ENCODE results near the gene MPRIP. TPM values are rescaled to one million over a fixed set of nuclear protein-coding genes. Genes with fewer than 3 reads are reported as not detected.

Gene MPRIP
- total RNA-seq, 1 donor from 2014 or later, result 392 TPM

GRCh38 chr17:17127156-17127555, 84.9 kb downstream of the MPRIP start:
- TF ChIP-seq, protein P1, sequence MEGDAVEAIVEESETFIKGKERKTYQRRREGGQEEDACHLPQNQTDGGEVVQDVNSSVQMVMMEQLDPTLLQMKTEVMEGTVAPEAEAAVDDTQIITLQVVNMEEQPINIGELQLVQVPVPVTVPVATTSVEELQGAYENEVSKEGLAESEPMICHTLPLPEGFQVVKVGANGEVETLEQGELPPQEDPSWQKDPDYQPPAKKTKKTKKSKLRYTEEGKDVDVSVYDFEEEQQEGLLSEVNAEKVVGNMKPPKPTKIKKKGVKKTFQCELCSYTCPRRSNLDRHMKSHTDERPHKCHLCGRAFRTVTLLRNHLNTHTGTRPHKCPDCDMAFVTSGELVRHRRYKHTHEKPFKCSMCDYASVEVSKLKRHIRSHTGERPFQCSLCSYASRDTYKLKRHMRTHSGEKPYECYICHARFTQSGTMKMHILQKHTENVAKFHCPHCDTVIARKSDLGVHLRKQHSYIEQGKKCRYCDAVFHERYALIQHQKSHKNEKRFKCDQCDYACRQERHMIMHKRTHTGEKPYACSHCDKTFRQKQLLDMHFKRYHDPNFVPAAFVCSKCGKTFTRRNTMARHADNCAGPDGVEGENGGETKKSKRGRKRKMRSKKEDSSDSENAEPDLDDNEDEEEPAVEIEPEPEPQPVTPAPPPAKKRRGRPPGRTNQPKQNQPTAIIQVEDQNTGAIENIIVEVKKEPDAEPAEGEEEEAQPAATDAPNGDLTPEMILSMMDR (IDR thresholded peaks at IDR 0.05; ENCODE audit: unreplicated experiment), result no peak
- peaks cover 14% of the 10 kb centered on the region for H3K4me1 Mint-ChIP-seq (ENCODE audit: unreplicated experiment)
- H3K36me3 Mint-ChIP-seq (ENCODE audit: low read depth, unreplicated experiment), result peaks cover 13% of the 10 kb centered on the region
- peaks cover 17% of the 10 kb centered on the region for H3K27me3 Mint-ChIP-seq (ENCODE audit: unreplicated experiment)
- no peak overlapping the region for H3K4me3 Mint-ChIP-seq (ENCODE audit: unreplicated experiment)
- H3K9me3 Mint-ChIP-seq (ENCODE audit: unreplicated experiment), result no peaks in the 10 kb centered on the region
- DNase-seq (ENCODE audit: low spot score), result no peak
- no peak overlapping the region for H3K27ac Mint-ChIP-seq (ENCODE audit: unreplicated experiment)

DNA sequence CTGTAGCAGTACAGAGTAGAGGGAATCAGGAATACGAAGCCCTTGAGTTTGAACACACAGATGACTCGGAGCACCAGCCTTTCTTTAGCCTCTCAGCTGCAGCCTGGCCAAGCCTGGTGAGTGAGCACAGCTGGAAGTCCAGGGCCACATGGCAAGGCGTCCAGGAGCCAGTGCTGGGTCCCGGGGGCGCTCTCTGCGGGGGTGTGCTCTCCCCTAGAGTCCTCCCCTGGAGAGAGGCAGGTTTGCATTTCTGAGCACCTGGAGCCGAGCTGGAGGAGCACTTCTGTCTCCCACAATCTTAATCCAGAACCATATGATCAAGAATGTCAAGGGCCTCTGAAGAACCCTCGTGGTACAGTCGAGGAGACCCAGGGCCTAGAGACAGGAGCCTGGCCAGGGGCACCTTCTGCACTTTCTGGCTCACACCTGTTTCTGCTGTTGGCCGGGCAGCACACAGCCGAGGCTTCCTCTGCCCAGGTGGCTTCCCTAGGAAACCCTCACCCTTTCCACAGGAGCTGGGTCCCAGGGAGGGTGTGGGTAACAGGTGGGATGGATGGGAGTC, 85.6 kb downstream of the MPRIP start:
- no peak for DNase-seq (ENCODE audit: low spot score)
- H3K9me3 Mint-ChIP-seq (ENCODE audit: unreplicated experiment), result no peaks in the 10 kb centered on the region
- no peak overlapping the region for H3K27ac Mint-ChIP-seq (ENCODE audit: unreplicated experiment)
- H3K4me1 Mint-ChIP-seq (ENCODE audit: unreplicated experiment), result peaks cover 14% of the 10 kb centered on the region
- TF ChIP-seq, protein P1 (IDR thresholded peaks at IDR 0.05; ENCODE audit: unreplicated experiment), result no peak
- H3K27me3 Mint-ChIP-seq (ENCODE audit: unreplicated experiment), result peaks cover 18% of the 10 kb centered on the region
- H3K4me3 Mint-ChIP-seq (ENCODE audit: unreplicated experiment), result no peak overlapping the region
- H3K36me3 Mint-ChIP-seq (ENCODE audit: low read depth, unreplicated experiment), result peaks cover 13% of the 10 kb centered on the region

- H3K4me3 Mint-ChIP-seq (ENCODE audit: unreplicated experiment), result peak overlapping the region; percentile 56
- TF ChIP-seq, protein P1 (IDR thresholded peaks at IDR 0.05; ENCODE audit: unreplicated experiment), result no peak
- H3K9me3 Mint-ChIP-seq (ENCODE audit: unreplicated experiment), result no peaks in the 10 kb centered on the region
- H3K4me1 Mint-ChIP-seq (ENCODE audit: unreplicated experiment), result peaks cover 14% of the 10 kb centered on the region
- no peak for DNase-seq (ENCODE audit: low spot score)
- peaks cover 13% of the 10 kb centered on the region for H3K36me3 Mint-ChIP-seq (ENCODE audit: low read depth, unreplicated experiment)
- H3K27me3 Mint-ChIP-seq (ENCODE audit: unreplicated experiment), result peaks cover 18% of the 10 kb centered on the region
- H3K27ac Mint-ChIP-seq (ENCODE audit: unreplicated experiment), result no peak overlapping the region
Measured at GRCh38 chr17:17128476-17129075, 86.3 kb downstream of the MPRIP start.

DNA sequence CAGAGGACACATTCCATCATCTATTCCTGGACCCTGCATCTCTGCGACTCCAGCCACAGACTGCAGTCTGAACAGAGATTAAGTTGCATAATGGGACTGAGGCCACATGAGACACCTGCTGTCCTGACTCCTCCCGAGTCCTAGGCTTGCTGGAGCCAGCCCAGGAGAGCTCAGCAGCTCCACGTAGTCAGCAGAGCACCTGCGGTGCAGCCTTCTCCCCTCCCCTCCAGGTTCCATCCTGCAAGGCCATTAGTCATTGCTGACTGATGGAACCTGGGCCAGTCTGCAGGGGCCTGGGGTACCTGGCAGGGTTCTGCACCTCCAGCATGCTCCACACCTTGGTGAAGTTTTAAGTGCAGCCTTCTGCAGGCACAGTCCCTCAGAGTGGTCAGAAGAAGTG, 87.2 kb downstream of the MPRIP start:
- H3K9me3 Mint-ChIP-seq (ENCODE audit: unreplicated experiment), result no peaks in the 10 kb centered on the region
- DNase-seq (ENCODE audit: low spot score), result no peak
- peaks cover 14% of the 10 kb centered on the region for H3K27me3 Mint-ChIP-seq (ENCODE audit: unreplicated experiment)
- H3K4me1 Mint-ChIP-seq (ENCODE audit: unreplicated experiment), result peaks cover 10% of the 10 kb centered on the region
- no peak overlapping the region for H3K4me3 Mint-ChIP-seq (ENCODE audit: unreplicated experiment)
- TF ChIP-seq, protein P1 (IDR thresholded peaks at IDR 0.05; ENCODE audit: unreplicated experiment), result no peak
- H3K36me3 Mint-ChIP-seq (ENCODE audit: low read depth, unreplicated experiment), result peaks cover 13% of the 10 kb centered on the region
- no peak overlapping the region for H3K27ac Mint-ChIP-seq (ENCODE audit: unreplicated experiment)

DNA sequence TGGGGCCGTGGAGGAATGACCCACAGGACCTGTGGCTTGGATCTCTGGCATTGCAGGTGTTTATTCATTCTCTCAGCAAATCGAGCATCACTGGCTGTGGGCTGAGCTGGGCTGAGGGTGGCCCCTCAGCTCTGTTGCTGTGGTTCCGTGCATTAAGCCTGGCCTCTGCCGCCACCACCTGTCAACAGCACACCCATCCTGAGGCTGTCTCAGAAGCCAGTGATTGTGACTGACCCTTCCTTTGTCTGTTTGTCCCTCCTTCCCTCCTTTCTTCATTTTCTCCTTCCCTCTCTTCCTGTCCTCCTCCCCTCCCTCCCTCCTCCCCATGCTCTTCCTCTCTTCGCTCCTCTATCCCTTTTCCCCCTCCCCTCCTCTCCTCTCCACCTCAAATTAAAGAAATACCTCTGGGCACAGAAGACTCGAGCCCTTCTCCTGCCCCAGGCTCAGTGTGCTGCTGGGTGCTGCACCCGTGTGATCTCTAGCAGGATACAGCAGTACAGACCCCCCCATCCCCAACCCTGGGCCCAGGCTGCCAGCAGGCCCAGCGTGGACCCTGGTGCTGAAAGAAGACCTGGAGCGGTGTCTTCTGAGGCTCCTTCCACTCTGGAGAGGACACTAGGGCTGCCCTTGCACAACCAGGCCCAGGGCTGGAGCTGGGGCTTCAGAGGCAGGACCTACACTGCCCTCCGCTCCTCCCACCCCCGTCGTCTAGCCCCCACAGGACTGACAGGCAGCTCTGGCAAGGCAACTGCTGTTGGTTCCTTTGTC, 88.0 kb downstream of the MPRIP start:
- H3K4me3 Mint-ChIP-seq (ENCODE audit: unreplicated experiment), result no peak overlapping the region
- TF ChIP-seq, protein P1 (IDR thresholded peaks at IDR 0.05; ENCODE audit: unreplicated experiment), result no peak
- H3K27me3 Mint-ChIP-seq (ENCODE audit: unreplicated experiment), result peaks cover 13% of the 10 kb centered on the region
- H3K27ac Mint-ChIP-seq (ENCODE audit: unreplicated experiment), result peak overlapping the region; percentile 41
- peaks cover 8% of the 10 kb centered on the region for H3K4me1 Mint-ChIP-seq (ENCODE audit: unreplicated experiment)
- H3K36me3 Mint-ChIP-seq (ENCODE audit: low read depth, unreplicated experiment), result peaks cover 13% of the 10 kb centered on the region
- H3K9me3 Mint-ChIP-seq (ENCODE audit: unreplicated experiment), result no peaks in the 10 kb centered on the region
- DNase-seq (ENCODE audit: low spot score), result no peak
